GM06990 (cell line): ENCODE results near the gene INTS3.

Source experiments
- DNase-seq: peaks from one replicate; pipeline ENCODE4 v3.0.0-alpha.2; 2011; ENCODE audit not compliant: insufficient read length; ENCODE audit errors: extremely low read depth
- H3K27me3 ChIP-seq: replicated peaks from 2 replicates; pipeline ENCODE4 v1.6.0; 2011; ENCODE audit warnings: low read length; ENCODE audit not compliant: control insufficient read depth, insufficient read depth
- H3K36me3 ChIP-seq: 2 replicates; pipeline ENCODE4 v1.5.1; 2011; ENCODE audit warnings: low read length; ENCODE audit not compliant: control insufficient read depth, insufficient read depth
- H3K4me3 ChIP-seq: replicated peaks from 2 replicates; pipeline ENCODE4 v1.5.1; 2011; ENCODE audit warnings: low read depth, mild to moderate bottlenecking, control low read depth, low read length
- TF ChIP-seq, protein P1 (sequence below): IDR thresholded peaks from 2 replicates; pipeline ENCODE4 v1.5.1; 2011; ENCODE audit warnings: low read length, control low read depth, mild to moderate bottlenecking, inconsistent platforms; ENCODE audit not compliant: insufficient read depth, poor library complexity, severe bottlenecking

Gene INTS3

DNA sequence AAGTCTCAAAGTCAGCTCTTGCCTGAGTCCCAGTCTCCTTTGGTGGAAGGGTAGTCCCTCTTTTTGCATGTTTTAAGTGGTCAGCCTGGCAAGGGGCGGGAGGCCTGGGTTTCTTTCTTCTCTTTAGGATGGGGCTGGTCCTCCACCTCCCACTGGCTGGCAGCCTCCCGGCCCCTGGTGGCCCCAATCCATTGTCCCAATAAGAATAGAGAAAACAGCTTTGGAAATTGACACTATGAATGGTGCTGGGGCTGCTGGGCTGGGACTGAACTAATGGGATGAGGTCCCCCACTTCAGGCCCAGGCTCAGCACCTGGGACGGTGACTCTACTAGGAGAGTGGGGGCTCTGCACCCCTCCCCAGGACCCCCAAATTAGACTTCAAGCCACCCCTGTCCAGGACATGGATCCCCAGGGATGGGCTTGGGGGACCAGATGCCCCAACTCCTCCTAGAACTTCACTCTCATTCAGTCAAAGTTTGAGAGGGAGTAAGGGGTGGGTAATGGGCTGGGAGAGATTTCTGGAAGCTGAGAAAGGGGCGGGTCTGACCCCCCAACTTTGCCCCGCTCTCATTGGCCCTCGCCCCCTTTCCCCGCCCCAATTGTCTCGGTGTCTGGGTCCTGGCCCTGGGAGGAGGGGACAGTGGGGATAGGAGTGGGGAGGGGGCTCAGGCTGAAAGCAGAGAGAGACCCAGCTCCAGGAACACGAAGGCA lies 65.6 kb downstream of the INTS3 start:
- Histone ChIP-seq H3K27me3 (no peaks in the 10 kb centered on the region), H3K4me3 (no peak overlapping the region), H3K36me3 (no peaks in the 10 kb centered on the region)
- DNase-seq = no peak
- TF ChIP-seq, protein P1, sequence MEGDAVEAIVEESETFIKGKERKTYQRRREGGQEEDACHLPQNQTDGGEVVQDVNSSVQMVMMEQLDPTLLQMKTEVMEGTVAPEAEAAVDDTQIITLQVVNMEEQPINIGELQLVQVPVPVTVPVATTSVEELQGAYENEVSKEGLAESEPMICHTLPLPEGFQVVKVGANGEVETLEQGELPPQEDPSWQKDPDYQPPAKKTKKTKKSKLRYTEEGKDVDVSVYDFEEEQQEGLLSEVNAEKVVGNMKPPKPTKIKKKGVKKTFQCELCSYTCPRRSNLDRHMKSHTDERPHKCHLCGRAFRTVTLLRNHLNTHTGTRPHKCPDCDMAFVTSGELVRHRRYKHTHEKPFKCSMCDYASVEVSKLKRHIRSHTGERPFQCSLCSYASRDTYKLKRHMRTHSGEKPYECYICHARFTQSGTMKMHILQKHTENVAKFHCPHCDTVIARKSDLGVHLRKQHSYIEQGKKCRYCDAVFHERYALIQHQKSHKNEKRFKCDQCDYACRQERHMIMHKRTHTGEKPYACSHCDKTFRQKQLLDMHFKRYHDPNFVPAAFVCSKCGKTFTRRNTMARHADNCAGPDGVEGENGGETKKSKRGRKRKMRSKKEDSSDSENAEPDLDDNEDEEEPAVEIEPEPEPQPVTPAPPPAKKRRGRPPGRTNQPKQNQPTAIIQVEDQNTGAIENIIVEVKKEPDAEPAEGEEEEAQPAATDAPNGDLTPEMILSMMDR = no peak

DNA sequence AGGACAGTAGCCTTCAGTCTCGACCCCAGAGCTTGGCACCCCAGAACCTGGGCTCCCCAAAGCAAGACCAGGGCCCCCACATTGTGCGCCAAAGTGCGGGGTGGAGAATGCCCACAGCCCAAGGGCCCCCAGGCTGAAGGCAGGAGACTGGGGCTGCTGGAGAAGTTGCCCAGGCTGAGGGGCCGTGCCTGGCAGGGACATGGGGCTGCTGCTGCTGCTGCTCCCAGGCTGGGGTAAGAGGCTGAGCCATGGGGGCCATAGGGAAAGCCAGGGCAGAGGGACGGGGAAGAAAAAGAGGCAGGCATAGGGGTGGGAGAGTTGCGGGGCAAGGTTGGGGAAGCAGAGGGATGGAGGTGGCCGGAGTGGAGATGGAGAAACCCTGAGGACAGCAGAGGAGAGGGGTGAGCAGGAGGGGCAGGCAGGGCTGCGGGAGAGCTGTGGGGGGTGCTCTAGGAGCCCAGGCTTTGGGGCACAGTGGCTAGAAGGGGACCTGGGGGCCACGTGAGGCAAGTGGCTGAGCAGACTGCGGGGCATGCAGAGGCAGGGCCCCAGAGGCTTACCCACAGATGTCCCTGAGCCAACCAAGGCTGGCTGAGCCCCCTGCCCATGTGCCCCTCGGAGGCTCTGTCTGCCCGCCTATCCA lies 66.2 kb downstream of the INTS3 start:
- Histone ChIP-seq H3K36me3 (no peaks in the 10 kb centered on the region), H3K27me3 (no peaks in the 10 kb centered on the region), H3K4me3 (no peak overlapping the region)
- TF ChIP-seq, protein P1 = no peak
- DNase-seq = no peak

DNA sequence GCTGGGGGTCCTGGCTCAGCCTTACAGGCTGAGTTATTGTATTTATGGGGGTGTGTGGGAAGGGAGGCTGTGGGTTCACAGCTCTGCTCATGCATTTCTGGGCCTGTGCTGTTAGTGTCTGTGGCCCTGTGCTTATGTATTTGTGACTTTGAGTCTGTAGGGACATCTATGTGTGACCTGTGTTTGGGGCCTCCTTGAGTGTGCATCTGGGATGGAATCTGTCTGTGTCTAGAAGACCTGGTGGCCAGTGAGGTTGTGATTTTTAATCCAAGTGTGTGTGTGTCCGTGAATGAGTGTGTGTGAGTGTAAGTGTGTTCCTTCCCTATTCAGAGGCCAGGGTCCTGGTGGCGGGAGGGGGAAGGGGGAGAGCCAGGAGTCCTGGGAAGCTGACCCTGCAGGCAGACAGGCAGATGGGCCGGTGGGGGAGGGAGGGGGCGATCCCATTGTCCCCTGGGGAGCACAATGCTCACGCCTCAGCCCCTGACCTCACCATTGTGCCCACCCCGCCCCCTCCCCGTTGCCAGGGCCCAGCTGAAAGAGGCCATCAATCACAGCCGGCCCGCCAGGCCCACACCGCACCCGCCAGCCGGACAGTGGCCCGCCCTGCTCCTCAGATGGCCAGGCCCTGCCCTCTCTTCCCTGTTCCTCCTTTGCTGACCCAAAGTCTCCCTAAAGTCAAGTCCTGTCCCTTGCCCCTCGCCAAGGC lies 66.9 kb downstream of the INTS3 start:
- no peak for DNase-seq
- H3K36me3 ChIP-seq = no peaks in the 10 kb centered on the region
- TF ChIP-seq, protein P1 = no peak
- H3K27me3 ChIP-seq = no peaks in the 10 kb centered on the region
- H3K4me3 ChIP-seq = no peak overlapping the region

DNA sequence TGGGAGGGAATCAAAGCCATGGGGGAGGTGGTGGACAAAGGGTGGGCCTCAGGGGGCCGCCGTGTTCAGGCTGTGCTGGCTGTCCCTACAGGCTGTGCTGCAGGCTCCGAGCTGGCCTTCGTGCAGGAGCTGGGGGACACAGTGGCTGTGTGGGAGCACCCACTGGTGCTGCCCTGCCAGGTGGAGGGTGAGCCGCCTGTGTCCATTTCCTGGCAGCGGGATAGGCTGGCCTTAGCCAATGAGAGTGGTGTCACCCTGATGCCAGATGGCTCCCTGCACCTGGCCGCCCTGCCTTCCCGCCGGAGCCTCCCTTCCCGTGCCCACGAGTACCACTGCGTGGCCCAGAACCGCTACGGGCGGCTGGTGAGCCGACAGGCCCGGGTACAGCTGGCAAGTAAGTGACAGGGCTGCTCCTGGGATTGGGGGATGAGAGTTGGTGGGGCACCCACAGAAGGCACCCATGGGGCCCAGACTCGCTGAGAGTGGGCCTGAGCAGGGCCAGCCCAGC lies 67.5 kb downstream of the INTS3 start:
- H3K36me3 ChIP-seq = no peaks in the 10 kb centered on the region
- H3K27me3 ChIP-seq = no peaks in the 10 kb centered on the region
- DNase-seq = no peak
- no peak overlapping the region for H3K4me3 ChIP-seq
- TF ChIP-seq, protein P1 = no peak

DNA sequence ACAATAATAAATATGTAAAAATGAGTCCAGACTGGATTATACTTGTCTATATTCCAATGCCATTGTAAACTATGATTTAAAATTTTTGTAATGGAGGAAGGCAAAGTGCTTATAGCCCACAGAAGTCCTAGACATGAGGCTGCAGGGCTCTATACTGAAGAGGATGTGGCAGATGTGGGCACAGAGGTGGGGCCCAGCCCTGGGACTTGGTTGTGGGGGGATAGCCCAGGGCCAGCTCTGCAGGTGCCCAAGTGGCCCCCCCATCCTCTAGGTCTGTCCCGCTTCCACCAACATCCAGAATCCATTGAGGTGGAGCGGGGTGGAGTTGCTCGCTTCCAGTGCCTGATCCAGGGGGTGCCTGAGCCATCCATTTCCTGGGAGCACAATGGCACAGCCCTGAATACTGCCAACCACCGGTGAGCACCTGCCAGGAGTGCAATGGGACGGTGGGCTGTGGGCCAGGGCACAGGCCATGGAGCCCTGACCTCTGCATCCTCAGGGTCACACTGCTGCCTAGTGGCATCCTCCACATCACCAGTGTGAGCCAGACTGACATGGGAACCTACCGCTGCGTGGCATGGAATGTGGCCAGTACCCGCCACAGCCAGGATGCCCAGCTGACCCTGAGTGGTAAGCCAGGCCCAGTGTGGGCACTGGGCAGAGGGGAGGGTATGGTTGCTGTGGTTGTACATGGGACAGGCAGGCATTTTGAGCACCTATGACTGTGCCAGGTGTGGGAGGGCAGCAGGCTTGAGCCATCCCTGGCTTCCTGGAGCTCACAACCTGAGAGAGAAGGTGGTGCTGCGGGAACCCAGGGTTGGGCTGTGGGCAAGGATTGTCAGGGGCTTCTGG lies 68.3 kb downstream of the INTS3 start:
- Histone ChIP-seq H3K36me3 (no peaks in the 10 kb centered on the region), H3K27me3 (no peaks in the 10 kb centered on the region), H3K4me3 (no peak overlapping the region)
- TF ChIP-seq, protein P1 = no peak
- no peak for DNase-seq
